ENCODE data around the gene CTXN1. TPM values are rescaled to one million over a fixed set of nuclear protein-coding genes. Genes with fewer than 3 reads are reported as not detected.

The CTXN1 gene
- total RNA-seq, 1 donor from 2014 or later: 1.4 TPM

- no peak for DNase-seq (ENCODE audit: low read depth in 2 of 2)
These were observed 48.6 kb downstream of the CTXN1 start for GRCh38 chr19:7877249-7877836.

GRCh38 chr19:7874897-7875273, 51.0 kb downstream of the CTXN1 start:
- no peak for DNase-seq (ENCODE audit: low read depth in 2 of 2)

Other genes starting within 250 kb of the CTXN1 start
- gene MCEMP1, start 249.0 kb downstream of the CTXN1 start, total RNA-seq: not detected in 2 replicates
- 63.4 and 82.5 TPM in 2 replicates for gene TRAPPC5, start 245.3 kb downstream of the CTXN1 start, total RNA-seq
- gene FCER2, start 224.0 kb downstream of the CTXN1 start, total RNA-seq: not detected in 2 replicates
- not detected in 2 replicates for gene CLEC4G, start 194.0 kb downstream of the CTXN1 start, total RNA-seq
- not detected in 2 replicates for gene CD209, start 178.6 kb downstream of the CTXN1 start, total RNA-seq
- gene CLEC4M, start 162.9 kb downstream of the CTXN1 start, total RNA-seq: 8.5 and 15.3 TPM in 2 replicates
- gene EVI5L, start 95.9 kb downstream of the CTXN1 start, total RNA-seq: 7.0 and 7.9 TPM in 2 replicates
- gene PRR36, start 51.7 kb downstream of the CTXN1 start, total RNA-seq: not detected in 2 replicates
- gene LRRC8E, start 37.6 kb downstream of the CTXN1 start, total RNA-seq: under 0.01 and 0.65 TPM in 2 replicates
- 6.8 and 9.9 TPM in 2 replicates for gene MAP2K7, start 22.3 kb downstream of the CTXN1 start, total RNA-seq
- under 0.01 TPM in 1 of 2 replicates, not detected in the other for gene TGFBR3L, start 11.3 kb downstream of the CTXN1 start, total RNA-seq
- 4.4 and 4.8 TPM in 2 replicates for gene SNAPC2, start 5.8 kb downstream of the CTXN1 start, total RNA-seq
- 22.9 and 28.2 TPM in 2 replicates for gene TIMM44, start 17.5 kb upstream of the CTXN1 start, total RNA-seq
- gene ELAVL1, start 79.5 kb upstream of the CTXN1 start, total RNA-seq: 14.4 and 17.5 TPM in 2 replicates
- gene CCL25, start 126.6 kb upstream of the CTXN1 start, total RNA-seq: not detected in 2 replicates
- not detected in 2 replicates for gene FBN3, start 223.5 kb upstream of the CTXN1 start, total RNA-seq